ENCODE results near the gene AP2M1.

Gene AP2M1

DNA sequence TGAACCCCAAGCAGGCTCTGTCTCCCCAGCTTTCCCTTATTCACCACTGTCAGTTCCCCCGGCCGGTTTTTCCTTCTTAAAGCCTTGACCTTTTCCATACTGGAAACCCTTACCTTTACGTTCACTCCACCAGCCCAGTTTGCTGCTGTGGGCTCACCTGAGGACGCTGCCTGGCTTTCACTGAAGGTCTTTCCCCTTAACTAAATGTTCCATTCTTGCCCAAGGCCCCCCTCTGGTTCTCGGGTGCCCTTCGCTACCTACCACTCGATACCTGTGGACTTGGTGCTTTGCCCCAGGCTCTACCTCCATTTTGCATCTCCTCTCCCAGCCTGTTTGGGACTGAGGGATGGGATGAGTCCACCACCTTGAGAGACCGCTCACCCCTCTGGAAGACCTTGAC is 851 bp downstream of the AP2M1 start:
- TF ChIP-seq ZFX (IDR thresholded peaks at IDR 0.05) (no peak), CTCF (conservative IDR thresholded peaks at IDR 0.05) (no peak)
- peak overlapping the region; percentile 98 for H3K27ac ChIP-seq

DNA sequence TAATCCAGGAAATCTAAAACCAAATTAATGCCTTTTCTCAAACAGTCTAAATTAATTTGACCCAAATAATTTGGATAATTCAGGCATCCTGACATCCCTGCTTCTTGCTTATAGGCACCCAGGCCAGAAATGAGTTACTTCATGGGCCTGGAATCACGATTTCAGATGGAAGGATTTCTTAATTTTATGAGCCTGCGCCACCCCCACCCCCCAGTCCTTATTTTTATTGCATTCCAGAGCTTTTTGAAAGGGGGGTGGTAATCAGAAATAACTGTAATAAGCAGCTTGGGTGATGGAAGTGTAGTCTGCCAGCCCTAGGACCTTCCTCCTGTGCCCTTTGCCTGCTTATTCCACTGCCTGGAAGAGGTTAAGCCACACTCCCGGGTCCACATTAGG is 1.3 kb downstream of the AP2M1 start:
- H3K27ac ChIP-seq, result peak overlapping the region; percentile 98
- TF ChIP-seq ZFX (IDR thresholded peaks at IDR 0.05), result no peak
- TF ChIP-seq CTCF (conservative IDR thresholded peaks at IDR 0.05), result no peak

- no peak for TF ChIP-seq ZFX (IDR thresholded peaks at IDR 0.05)
- TF ChIP-seq CTCF (conservative IDR thresholded peaks at IDR 0.05), result no peak
- H3K27ac ChIP-seq, result 0 out of 2 replicates have a peak overlapping the region, but pooled peaks have one; percentile 1
These were observed 2.0 kb downstream of the AP2M1 start for GRCh38 chr3:184176377-184177330.

GRCh38 chr3:184177331-184177731 is 2.7 kb downstream of the AP2M1 start:
- no peak overlapping the region for H3K27ac ChIP-seq
- TF ChIP-seq ZFX (IDR thresholded peaks at IDR 0.05) (no peak), CTCF (conservative IDR thresholded peaks at IDR 0.05) (no peak)

GRCh38 chr3:184177767-184178306 is 3.2 kb downstream of the AP2M1 start:
- H3K27ac ChIP-seq, result no peak overlapping the region
- TF ChIP-seq ZFX (IDR thresholded peaks at IDR 0.05) (no peak), CTCF (conservative IDR thresholded peaks at IDR 0.05) (no peak)

GRCh38 chr3:184178521-184179138 is 4.0 kb downstream of the AP2M1 start:
- no peak overlapping the region for H3K27ac ChIP-seq

More at GRCh38 chr3:184178521-184179138, 4.0 kb downstream of the AP2M1 start:
- TF ChIP-seq ZFX (IDR thresholded peaks at IDR 0.05) (no peak), CTCF (conservative IDR thresholded peaks at IDR 0.05) (no peak)

All from C4-2B (cell line).